CD4-positive, alpha-beta T cell (primary cell): ENCODE measurements around the gene MAGI1. TPM values are rescaled to one million over a fixed set of nuclear protein-coding genes. Genes with fewer than 3 reads are reported as not detected.

ENCODE experiments used
- ATAC-seq: fragments of 200-7000 bp; cut with Tn5 transposase; one replicate; pipeline ENCODE4 v1.10.0; 2022; ENCODE audit warnings: mild to moderate bottlenecking; ENCODE audit not compliant: poor library complexity
- CTCF ChIA-PET: fragments of 350-600 bp; sonication (Branson Sonifier 250); formaldehyde crosslinking; loops from one replicate; lab custom pipeline; 2021; ENCODE audit warnings: antibody characterized with exemption, inconsistent platforms; lab: Charles Lee
- POLR2A ChIA-PET: fragments of 350-600 bp; sonication (Branson Sonifier 250); formaldehyde crosslinking; loops from one replicate; lab custom pipeline; 2021; ENCODE audit warnings: antibody characterized with exemption, inconsistent platforms; lab: Charles Lee
- DNase-seq, 14 experiments: peaks; one replicate each; pipeline ENCODE4 v3.0.0-alpha.2; 2013 to 2020; ENCODE audit warnings: mixed read lengths in 2 of 14
- H3K27ac ChIP-seq, 2 donors: one replicate each; pipeline versions ENCODE4 v1.5.1 to v1.7.0; 2013; ENCODE audit warnings: low read length in 2 of 2, low read depth in 1 of 2, mild to moderate bottlenecking in 1 of 2
- H3K27me3 ChIP-seq, 2 experiments: 1 replicate in 1 of 2; 2 replicates in 1 of 2; pipeline versions ENCODE4 v1.6.1 to v1.7.0; 2013; ENCODE audit warnings: low read length in 2 of 2, control low read depth in 1 of 2, mild to moderate bottlenecking in 1 of 2, moderate library complexity in 1 of 2; ENCODE audit not compliant: insufficient read depth in 2 of 2, control insufficient read depth in 1 of 2
- H3K36me3 ChIP-seq: one replicate; pipeline ENCODE4 v1.6.1; 2013; ENCODE audit warnings: low read length, control low read depth; ENCODE audit not compliant: insufficient read depth
- H3K4me1 ChIP-seq: one replicate; pipeline ENCODE4 v1.6.1; 2013; ENCODE audit warnings: low read length, control low read depth; ENCODE audit not compliant: insufficient read depth
- H3K4me3 ChIP-seq: one replicate; pipeline ENCODE4 v1.5.1; 2013; ENCODE audit warnings: mild to moderate bottlenecking, low read length, moderate library complexity
- H3K9me3 ChIP-seq, 2 experiments: 1 replicate in 1 of 2; 2 replicates in 1 of 2; pipeline versions ENCODE4 v1.6.1 to v1.7.0; 2013; ENCODE audit warnings: low read length in 2 of 2, mild to moderate bottlenecking in 2 of 2, control low read depth in 1 of 2, moderate library complexity in 1 of 2; ENCODE audit not compliant: control insufficient read depth in 1 of 2, insufficient read depth in 1 of 2
- H3K27ac Mint-ChIP-seq: one replicate; pipeline ENCODE4 v1.8.0; 2020; ENCODE audit warnings: mixed read lengths
- H3K27me3 Mint-ChIP-seq: one replicate; pipeline ENCODE4 v1.8.0; 2021; ENCODE audit warnings: mixed read lengths
- H3K36me3 Mint-ChIP-seq: one replicate; pipeline ENCODE4 v1.8.0; 2021; ENCODE audit warnings: low read depth, mixed read lengths
- H3K4me1 Mint-ChIP-seq: one replicate; pipeline ENCODE4 v1.8.0; 2021; ENCODE audit warnings: low read depth, mixed read lengths
- H3K4me3 Mint-ChIP-seq: one replicate; pipeline ENCODE4 v1.8.0; 2020; ENCODE audit warnings: mild to moderate bottlenecking, mixed read lengths
- H3K9me3 Mint-ChIP-seq: one replicate; pipeline ENCODE4 v1.8.0; 2020; ENCODE audit warnings: mixed read lengths
- intact Hi-C, 2 experiments: fragments of 100-400 bp; cut with DNase I in 1 of 2; cut with micrococcal nuclease in 1 of 2; formaldehyde crosslinking; loops; one replicate each; pipeline versions ENCODE4 v1.15.1 to v1.9.0; 2023 to 2025; cut with DNase I, micrococcal nuclease
- total RNA-seq, 174 experiments: library from RNA in 2 of 174; stranded (reverse) in 2 of 174; gene quantifications; one replicate each; pipeline ENCODE4 v1.2.3 and lab custom pipeline; 2021 to 2026
- TF ChIP-seq, protein P1 (sequence below): fragments of 200-600 bp; IDR thresholded peaks from one replicate; pipeline ENCODE4 v1.8.0; 2022; ENCODE audit warnings: antibody characterized with exemption, mild to moderate bottlenecking

The MAGI1 gene
- total RNA-seq, 2 experiments from 2014 or later, result not detected

GRCh38 chr3:65730449-65730848 lies 308.3 kb downstream of the MAGI1 start:
- no peaks in the 10 kb centered on the region for H3K36me3 Mint-ChIP-seq
- peaks cover 6% of the 10 kb centered on the region for H3K4me1 Mint-ChIP-seq

DNA sequence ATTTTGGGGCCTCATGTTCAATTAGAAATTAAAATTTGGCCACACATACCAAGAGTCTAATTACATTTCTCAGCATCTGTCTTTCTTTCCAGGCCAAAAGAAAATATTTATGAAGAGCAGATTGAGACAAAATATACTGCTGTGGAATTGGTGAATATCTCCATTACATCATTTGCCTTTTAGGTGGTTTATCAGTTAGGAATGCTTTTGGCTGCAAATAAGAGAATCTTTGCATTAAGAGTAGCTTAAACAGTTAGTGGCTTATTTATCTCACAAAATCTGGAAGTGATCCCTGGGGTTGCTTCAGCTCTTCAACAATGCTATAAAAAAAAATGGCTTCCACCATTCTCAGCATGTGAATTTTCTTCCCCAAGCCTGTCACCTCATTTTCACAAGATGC lies 308.7 kb downstream of the MAGI1 start:
- H3K27ac Mint-ChIP-seq, result no peak overlapping the region
- no peak overlapping the region for H3K4me3 Mint-ChIP-seq
- CTCF ChIA-PET, result no interaction called here
- Histone ChIP-seq H3K27ac (no peak overlapping the region), H3K9me3 (no peaks in the 10 kb centered on the region), H3K27me3 (peaks cover 0 to 4% of the 10 kb centered on the region in 2 experiments), H3K4me1 (no peaks in the 10 kb centered on the region), H3K36me3 (no peaks in the 10 kb centered on the region), H3K4me3 (no peak overlapping the region)
- intact Hi-C loops, result no loop called here
- TF ChIP-seq, protein P1, sequence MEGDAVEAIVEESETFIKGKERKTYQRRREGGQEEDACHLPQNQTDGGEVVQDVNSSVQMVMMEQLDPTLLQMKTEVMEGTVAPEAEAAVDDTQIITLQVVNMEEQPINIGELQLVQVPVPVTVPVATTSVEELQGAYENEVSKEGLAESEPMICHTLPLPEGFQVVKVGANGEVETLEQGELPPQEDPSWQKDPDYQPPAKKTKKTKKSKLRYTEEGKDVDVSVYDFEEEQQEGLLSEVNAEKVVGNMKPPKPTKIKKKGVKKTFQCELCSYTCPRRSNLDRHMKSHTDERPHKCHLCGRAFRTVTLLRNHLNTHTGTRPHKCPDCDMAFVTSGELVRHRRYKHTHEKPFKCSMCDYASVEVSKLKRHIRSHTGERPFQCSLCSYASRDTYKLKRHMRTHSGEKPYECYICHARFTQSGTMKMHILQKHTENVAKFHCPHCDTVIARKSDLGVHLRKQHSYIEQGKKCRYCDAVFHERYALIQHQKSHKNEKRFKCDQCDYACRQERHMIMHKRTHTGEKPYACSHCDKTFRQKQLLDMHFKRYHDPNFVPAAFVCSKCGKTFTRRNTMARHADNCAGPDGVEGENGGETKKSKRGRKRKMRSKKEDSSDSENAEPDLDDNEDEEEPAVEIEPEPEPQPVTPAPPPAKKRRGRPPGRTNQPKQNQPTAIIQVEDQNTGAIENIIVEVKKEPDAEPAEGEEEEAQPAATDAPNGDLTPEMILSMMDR, result no peak
- POLR2A ChIA-PET, result no interaction called here
- DNase-seq (no peak), ATAC-seq (no peak)
- H3K27me3 Mint-ChIP-seq, result peaks cover 10% of the 10 kb centered on the region
- H3K9me3 Mint-ChIP-seq, result no peaks in the 10 kb centered on the region
- no peaks in the 10 kb centered on the region for H3K36me3 Mint-ChIP-seq
- peaks cover 6% of the 10 kb centered on the region for H3K4me1 Mint-ChIP-seq

More at GRCh38 chr3:65730449-65730848, 308.3 kb downstream of the MAGI1 start:
- TF ChIP-seq, protein P1, result no peak
- ChIA-PET POLR2A (no interaction called here), CTCF (no interaction called here)
- no peaks in the 10 kb centered on the region for H3K36me3 ChIP-seq
- H3K27me3 ChIP-seq, result peaks cover 0 to 4% of the 10 kb centered on the region in 2 experiments
- H3K27ac ChIP-seq, result no peak overlapping the region
- no peaks in the 10 kb centered on the region for H3K4me1 ChIP-seq
- Mint-ChIP-seq H3K27ac (no peak overlapping the region), H3K27me3 (peaks cover 10% of the 10 kb centered on the region), H3K9me3 (no peaks in the 10 kb centered on the region), H3K4me3 (no peak overlapping the region)
- no peak overlapping the region for H3K4me3 ChIP-seq
- H3K9me3 ChIP-seq, result no peaks in the 10 kb centered on the region
- ATAC-seq (no peak), DNase-seq (no peak)
- intact Hi-C loops, result no loop called here

GRCh38 chr3:65729555-65729954 lies 309.2 kb downstream of the MAGI1 start:
- intact Hi-C loops, result no loop called here
- ATAC-seq (no peak), DNase-seq (no peak)
- Mint-ChIP-seq H3K27me3 (peaks cover 10% of the 10 kb centered on the region), H3K9me3 (no peaks in the 10 kb centered on the region), H3K4me1 (peaks cover 6% of the 10 kb centered on the region), H3K36me3 (no peaks in the 10 kb centered on the region), H3K27ac (no peak overlapping the region), H3K4me3 (no peak overlapping the region)
- no peak overlapping the region for H3K27ac ChIP-seq
- H3K27me3 ChIP-seq, result peaks cover 0 to 4% of the 10 kb centered on the region in 2 experiments
- no peaks in the 10 kb centered on the region for H3K4me1 ChIP-seq
- CTCF ChIA-PET, result no interaction called here
- TF ChIP-seq, protein P1, result no peak
- H3K36me3 ChIP-seq, result no peaks in the 10 kb centered on the region
- POLR2A ChIA-PET, result no interaction called here
- no peak overlapping the region for H3K4me3 ChIP-seq
- H3K9me3 ChIP-seq, result no peaks in the 10 kb centered on the region
